HG03354 (cell line): Measurements from ENCODE around the gene AGAP5.
"Not testable (repeated sequence)": the region's sequence is repeated elsewhere in the genome, so short reads cannot be mapped to it uniquely, and the experiment has no call there.

Source experiments
- ATAC-seq: cut with Tn5 transposase; IDR thresholded peaks from one replicate; pipeline ENCODE4 v1.9.1; 2021; ENCODE audit warnings: mild to moderate bottlenecking; ENCODE audit not compliant: unreplicated experiment, poor library complexity, severe bottlenecking

AGAP5 gene

GRCh38 chr10:73697675-73698159, at the start of gene AGAP5:
Gene AGAP5 (minus strand): TSS chr10:73698109. CDS start chr10:73697755, 354 bp downstream.
- ATAC-seq, result not testable (repeated sequence)

- no peak for ATAC-seq
Measured at GRCh38 chr10:73746721-73747120, 48.8 kb upstream of the AGAP5 start.

GRCh38 chr10:73744664-73744975, 46.7 kb upstream of the AGAP5 start:
- peak; percentile 40 for ATAC-seq

- peak; percentile 90 for ATAC-seq
Measured at GRCh38 chr10:73743905-73744663, 46.2 kb upstream of the AGAP5 start, which contains the start of gene SEC24C. Gene SEC24C (plus strand): TSS chr10:73744372. CDS start chr10:73746833, 2,461 bp downstream.

- no peak for ATAC-seq
Measured at GRCh38 chr10:73743327-73743904, 45.5 kb upstream of the AGAP5 start.

- ATAC-seq, result no peak
Measured at GRCh38 chr10:73742454-73742734, 44.5 kb upstream of the AGAP5 start.

GRCh38 chr10:73740501-73741254, 42.8 kb upstream of the AGAP5 start:
- not testable (repeated sequence) for ATAC-seq

GRCh38 chr10:73734796-73735305, 36.9 kb upstream of the AGAP5 start:
- ATAC-seq, result no peak

GRCh38 chr10:73734028-73734720, 36.3 kb upstream of the AGAP5 start:
- ATAC-seq, result no peak

- no peak for ATAC-seq
Measured at GRCh38 chr10:73732931-73733623, 35.2 kb upstream of the AGAP5 start.

- ATAC-seq, result no peak
Measured at GRCh38 chr10:73732426-73732825, 34.5 kb upstream of the AGAP5 start.

GRCh38 chr10:73731588-73732375, 33.9 kb upstream of the AGAP5 start:
- no peak for ATAC-seq

- ATAC-seq, result peak; percentile 87
Measured at GRCh38 chr10:73730153-73730906, 32.4 kb upstream of the AGAP5 start.

- ATAC-seq, result not testable (repeated sequence)
Measured at GRCh38 chr10:73729781-73730152, 31.9 kb upstream of the AGAP5 start.

GRCh38 chr10:73723516-73723915, 25.6 kb upstream of the AGAP5 start:
- no peak for ATAC-seq

GRCh38 chr10:73720561-73720960, 22.7 kb upstream of the AGAP5 start:
- ATAC-seq, result not testable (repeated sequence)

GRCh38 chr10:73717556-73717955, 19.6 kb upstream of the AGAP5 start:
- no peak for ATAC-seq

- no peak for ATAC-seq
Measured at GRCh38 chr10:73716251-73716650, 18.3 kb upstream of the AGAP5 start.
